HG03571 (cell line): Measurements from ENCODE around the gene HMGN4.
A peak's percentile ranks its signal among the peaks of the same experiment; 100 is the strongest.
"Not testable (repeated sequence)": the region's sequence is repeated elsewhere in the genome, so short reads cannot be mapped to it uniquely, and the experiment has no call there.

ENCODE experiments used
- ATAC-seq: cut with Tn5 transposase; IDR thresholded peaks from one replicate; pipeline ENCODE4 v1.9.1; 2021; ENCODE audit not compliant: unreplicated experiment

The HMGN4 gene

DNA sequence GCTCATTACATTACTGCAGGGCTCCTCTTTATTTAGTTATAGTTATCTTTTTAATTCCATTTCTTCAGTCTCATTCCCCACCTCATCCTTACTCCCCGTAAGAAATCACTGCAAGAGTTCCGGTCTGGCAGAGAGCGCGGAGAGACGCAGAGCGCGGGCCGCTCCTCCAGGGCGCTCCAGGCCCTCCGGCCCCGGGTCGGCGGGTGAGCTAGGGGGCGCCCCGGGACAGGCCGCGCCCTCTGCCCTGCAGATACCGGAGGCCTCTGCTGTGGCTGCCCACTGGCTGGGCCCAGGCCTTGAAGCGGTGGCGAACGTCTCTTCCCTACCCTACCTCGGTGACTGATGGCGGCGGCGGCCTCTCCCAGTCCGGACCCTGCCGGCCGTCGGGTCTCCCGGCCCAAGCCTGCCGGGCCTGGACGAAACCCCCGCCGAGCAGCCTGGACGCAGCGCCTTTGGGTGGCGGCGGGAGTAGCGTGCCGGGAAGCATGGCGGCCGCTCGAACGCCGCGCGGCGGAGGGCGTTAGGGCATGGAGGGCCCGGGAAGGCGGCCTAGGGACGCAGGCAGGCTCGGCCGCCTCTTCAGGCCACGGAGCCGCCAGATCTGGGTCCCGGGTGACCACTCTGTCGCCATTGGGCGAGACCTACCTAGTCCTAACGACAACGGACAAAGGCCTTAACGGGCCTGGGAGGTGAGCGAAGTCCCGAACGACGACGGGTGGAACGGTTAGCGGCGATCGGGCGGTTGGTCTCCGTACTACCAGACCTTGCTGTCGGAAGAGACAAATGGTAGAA, 16.4 kb upstream of the HMGN4 start:
- ATAC-seq, result peak; percentile 64

DNA sequence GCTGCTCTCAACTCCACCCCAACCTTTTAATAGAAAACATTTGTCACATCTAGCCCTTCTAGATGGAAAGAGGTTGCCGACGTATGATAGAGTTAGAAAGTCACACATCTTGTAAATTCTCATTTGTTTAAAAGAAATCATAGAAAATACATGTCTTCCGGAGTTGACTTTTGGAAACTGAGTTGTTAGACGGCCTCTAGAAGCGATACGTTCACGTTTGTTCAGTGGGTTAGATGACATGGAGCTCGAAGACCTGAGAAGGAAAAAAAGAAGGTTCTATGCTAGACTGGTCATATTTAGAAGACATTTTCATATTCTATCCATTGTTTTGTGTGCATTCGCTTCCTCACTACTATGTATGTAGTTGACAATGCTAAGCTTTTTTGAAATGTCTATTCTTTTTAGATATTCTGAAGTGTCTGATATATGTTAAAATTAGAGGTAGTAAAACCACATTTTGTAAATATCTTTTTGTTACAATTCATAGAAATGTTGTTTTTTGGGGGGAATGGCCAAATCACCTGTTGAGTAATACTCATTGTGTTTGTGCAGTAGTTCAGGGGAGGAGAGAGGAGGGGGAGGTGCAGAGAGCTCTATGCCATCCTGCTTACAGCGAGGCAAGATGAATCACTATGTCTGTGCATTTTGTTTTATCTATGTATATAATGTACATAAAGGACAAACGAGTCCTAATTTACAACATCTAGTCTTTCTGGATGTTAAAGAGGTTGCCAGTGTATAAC, 15.5 kb upstream of the HMGN4 start:
- not testable (repeated sequence) for ATAC-seq

DNA sequence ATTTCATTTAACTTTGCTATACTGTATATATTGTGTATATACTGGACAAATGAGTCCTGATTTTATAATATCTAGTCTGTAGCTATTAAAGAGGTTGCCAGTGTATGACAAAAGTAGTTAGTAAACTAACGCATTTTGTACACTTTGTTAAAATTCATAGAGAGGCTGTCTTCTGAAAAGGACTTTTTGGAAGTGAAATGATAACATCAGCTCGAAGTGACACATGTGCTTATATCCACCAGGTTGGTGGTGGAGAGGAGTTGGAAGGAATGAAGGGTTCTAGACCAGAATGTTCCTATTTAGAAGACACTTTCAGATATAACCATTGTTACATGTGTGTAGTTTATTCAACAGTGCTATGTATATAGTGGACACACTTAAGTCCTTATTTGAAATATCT, 13.9 kb upstream of the HMGN4 start:
- ATAC-seq, result not testable (repeated sequence)

DNA sequence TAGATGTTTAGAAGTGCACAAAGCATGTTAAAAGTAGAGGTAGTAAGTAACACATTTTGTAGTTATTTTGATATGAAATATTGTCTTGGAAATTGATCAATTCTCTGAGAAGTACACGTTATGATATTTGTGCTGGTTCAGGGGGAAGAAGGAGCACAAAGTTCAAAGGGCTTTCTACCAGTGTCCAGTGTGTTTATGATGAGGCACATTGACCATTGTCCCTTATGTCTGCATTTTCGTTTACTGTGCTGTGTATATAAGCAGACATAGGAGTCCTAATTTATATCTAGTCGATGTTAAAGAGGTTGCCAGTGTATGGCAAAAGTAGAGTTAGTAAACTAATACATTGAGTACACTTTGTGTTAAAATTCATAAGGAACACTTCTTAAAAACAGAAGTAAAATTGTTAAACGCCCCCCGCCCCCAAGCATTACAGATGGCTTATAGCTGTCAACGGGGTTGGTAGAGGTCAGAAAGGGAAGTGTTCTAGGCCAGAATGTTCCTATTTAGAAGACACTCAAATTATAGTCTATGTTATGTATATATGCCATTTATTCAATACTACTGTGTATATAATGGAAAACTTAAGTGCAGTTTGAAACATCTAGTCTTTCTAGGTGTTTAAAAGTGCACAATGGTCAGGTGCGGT, 13.3 kb upstream of the HMGN4 start:
- no peak for ATAC-seq

DNA sequence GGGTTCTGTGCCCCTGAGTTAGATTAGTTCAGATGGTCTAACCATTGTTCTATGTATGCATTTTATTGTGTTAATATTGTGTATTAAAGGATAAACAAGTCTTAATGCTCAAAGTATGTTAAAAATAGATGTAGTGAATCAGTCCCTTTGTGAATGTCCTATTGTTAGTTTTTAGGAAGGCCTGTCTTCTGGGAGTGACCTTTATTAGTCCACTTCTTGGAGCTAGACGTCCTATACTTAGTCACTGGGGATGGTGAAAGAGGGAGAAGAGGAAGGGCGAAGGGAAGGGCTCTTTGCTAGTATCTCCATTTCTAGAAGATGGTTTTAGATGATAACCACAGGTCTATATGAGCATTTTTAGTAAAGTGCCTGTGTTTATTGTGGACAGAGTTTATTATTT, 12.3 kb upstream of the HMGN4 start:
- no peak for ATAC-seq

DNA sequence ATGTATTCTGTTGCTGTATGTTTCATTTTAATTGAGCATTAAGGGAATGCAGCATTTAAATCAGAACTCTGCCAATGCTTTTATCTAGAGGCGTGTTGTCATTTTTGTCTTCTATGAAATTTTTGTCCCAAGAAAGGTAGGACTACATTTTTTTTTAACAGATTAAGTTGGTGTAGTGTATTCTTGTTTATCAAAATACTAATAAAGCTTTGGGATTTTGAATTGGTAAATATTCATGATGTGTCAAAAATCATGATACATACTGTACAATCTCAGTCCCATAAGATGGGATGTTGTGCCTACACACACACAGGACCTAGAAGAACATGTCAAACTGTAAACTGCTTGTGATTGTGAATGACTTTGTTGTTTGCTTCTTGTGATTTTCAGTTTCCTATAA, 11.2 kb upstream of the HMGN4 start:
- no peak for ATAC-seq

DNA sequence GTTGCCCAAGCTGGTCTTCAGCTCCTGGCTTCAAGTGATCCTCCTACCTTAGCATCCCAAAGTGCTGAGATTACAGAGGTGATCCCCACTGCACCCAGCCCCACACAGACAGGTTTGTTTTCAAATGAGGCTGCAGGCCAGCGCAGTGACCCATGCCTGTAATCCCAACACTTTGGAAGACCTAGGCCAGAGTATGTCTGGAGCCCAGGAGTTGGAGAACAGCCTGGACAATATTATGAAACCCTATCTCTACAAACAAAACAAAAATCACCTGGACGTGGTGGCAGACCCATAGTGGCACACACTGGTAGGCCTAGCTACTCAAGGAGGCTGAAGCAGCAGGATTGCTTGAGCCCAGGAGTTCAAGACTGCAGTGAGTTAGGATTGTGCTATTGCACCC, 8.0 kb upstream of the HMGN4 start:
- ATAC-seq, result no peak

DNA sequence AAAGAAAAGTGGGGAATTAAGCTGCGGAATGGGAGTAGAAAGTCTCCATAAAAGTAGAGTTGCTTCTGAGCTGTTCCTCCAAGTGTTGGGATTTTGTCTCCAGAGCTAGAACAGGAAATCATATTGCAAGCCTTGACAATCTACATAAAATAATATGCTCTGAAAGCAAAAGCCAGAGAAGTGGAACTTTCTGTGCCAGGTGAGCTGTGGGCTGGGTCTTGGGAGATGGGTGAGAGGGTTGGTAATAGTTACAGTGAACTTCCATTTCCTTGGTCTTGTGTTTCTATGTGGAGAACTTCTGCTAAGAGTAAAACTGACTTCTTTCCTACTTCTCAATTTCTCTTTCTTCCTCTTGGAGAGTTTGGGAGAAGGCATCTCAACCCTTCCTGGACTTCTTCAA, 6.3 kb upstream of the HMGN4 start:
- no peak for ATAC-seq

DNA sequence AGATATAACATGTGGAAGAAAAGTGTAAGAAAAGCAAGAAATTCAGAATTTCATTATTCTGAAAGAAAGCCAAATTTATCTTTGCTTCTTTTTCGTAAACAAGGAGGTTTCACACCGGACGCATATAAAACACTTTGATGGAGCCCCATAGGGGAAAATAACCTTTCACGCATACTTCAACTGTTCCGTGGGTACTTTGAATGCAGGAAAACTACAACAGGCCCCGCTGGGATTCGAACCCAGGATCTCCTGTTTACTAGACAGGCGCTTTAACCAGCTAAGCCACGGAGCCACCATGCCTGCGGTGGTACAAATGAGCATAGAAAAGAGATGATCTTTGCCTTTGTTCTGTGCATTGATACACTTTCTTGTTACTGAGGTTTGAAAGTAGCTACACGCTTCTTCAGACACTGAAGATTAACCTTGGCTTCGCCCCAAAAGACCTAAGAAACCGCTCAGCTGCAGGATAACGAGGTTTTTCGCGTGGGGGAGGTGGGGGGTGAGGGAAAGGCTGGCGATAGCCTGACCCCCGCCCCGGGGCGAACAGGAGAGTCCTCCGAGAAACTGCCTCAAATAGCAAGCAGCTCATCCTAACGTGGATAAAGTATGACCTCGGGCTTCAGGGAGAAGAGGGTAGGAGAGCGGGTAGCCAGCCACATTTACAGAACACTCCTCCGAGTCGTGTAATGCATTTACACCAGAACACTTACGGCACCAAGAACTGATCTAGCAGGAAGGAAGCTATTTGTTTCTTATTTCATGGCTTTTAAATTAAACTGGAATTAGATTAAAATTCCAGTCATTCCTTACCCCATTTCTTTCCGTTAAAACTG, 5.3 kb upstream of the HMGN4 start:
- peak; percentile 39 for ATAC-seq

DNA sequence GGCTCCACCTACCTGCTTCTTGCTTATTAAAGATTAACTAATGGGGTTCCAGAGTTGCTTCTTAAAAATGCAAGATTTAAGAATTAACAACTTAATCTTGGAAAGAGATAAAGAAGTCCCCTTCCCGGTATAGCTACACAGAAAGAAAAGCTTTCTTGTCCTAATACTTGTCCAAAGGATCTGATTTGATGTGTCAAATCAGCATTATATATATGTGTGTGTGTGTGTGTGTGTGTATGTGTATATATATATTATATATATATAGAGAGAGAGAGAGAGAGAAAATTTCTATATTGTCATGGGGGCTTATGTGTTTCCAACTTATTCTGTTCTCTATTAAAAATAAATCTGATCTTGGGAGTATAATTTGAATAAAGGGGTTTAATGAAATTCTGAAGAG, 4.6 kb upstream of the HMGN4 start:
- no peak for ATAC-seq

DNA sequence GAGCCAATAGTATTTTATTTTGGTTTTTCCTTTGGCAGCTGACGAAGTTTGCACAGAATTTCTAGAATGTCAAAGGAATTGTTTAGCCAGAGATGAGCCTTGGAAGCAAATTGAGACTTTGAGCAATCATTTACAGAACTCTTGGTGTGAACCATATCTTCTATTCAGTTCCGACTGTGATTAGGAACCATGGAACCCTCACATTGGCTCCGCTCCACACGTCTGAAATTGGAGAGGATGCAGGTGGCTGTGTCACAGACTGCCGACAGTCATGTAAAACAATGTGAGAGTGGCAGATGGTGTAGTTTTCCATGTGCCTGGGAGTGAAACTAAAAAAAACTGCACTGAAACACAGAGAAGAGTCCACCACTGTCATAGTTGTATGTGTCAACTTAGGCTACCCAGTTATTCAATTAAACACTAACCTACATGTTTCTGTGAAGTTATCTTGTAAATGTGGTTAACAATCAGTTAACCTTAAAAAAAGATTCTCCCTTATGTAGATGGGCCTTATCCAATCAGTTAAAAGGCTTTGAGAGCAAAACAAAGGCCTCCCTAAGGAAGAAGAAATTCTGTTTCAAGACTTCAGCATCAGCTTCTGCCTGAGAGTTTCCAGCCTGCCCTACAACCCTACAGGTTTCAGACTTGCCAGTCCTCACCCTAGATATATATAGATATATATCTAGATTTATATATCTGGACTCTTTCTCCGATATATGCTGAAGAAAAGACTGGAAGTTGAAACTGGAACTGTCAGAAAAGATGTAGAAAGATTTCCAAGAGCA, 3.3 kb upstream of the HMGN4 start:
- no peak for ATAC-seq

DNA sequence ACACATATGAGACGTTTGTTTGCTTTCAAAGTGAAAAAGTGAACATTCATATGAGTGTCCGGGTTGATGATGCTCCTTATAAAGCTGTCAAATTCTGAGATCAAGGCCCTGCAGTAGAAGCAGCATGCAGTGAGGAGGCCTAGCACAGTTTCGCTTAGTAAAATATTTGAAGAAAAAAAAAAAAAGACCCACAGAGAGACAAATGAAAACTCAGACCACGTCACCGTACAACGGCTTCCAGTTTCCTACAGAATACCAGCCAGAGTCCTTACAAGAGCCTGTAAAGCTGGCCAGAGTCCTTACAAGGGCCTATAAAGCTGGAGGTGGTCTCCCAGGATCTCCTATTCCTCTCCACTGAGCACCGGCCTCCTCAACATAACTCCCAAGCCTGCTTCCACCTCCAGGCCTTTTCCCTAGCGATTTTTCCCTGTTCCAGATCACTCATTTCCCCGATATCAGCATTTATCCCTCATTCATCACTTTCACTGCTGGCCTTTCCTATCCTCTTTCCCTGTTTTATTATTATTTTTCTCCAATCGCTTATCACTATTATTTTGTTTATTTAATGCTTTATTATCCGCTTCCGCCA, 1.5 kb upstream of the HMGN4 start:
- ATAC-seq, result no peak

DNA sequence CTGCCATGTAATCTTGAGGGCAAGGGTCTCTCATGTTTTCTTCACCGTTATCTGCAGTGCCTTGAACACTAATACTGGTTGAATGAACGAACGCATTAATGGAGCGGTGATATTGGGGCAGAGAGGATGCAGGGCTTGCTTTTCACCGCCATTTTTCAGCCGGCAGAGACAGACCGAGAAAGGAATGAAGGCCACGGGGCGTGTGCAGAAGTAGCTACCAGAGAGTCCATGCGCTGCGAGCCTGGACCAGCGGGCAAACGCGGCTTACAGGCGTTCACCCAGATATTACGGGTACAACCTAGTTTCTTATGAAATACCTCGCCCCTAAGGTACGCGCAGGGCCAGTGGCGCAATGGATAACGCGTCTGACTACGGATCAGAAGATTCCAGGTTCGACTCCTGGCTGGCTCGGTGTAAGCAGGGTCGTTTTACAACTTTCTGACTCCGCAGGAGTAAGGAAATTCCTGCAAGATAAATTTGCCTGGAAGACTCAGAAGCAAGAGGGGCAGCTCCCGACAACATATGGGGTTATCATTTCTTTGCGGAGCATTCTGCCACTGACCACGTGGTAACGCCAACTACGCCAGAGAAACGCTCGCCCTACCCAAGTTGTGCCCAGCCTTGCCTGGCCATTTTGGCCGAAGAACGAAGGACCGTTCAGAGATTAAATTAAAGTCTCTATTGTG, 863 bp upstream of the HMGN4 start:
- peak; percentile 38 for ATAC-seq

DNA sequence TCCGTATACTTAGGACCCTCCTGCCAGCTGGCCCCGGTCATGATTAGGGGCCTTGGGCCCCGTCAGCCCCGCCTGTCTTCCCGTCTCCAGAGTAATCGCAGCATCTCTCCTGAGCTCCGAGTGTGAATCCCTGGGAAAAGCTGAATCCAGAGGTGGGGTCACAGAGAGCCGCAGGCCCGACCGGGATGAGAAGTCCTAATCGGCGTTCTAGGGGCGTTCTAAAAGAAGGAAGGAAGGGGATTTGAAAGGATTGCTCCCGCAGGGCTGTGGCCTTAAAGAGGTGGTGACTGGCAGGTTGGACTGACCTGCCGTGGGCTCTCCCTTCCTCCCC, 371 bp downstream of the HMGN4 start:
- no peak for ATAC-seq

DNA sequence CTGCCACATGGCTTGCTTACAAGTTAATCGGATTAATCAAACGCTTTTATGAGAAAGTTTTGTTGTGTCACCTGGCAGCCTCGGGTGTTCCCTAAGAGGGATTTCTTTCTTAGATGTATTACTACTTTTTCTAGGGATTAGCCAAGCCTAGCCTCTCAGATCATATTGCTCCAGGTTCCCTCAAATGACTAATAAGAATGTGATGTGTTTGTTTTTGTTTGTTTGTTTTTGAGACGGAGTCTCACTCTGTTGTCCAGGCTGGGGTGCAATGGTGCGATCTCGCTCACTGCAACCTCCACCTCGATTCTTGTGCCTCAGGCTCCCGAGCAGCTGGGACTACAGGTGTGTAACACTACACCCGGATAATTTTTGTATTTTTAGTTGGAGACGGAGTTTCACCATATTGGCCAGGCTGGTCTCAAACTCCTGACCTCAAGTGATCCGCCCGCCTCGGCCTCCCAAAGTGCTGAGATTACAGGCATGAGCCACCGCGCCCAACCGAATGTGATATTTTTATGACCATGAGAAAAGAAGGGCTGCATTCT, 977 bp downstream of the HMGN4 start:
- no peak for ATAC-seq

DNA sequence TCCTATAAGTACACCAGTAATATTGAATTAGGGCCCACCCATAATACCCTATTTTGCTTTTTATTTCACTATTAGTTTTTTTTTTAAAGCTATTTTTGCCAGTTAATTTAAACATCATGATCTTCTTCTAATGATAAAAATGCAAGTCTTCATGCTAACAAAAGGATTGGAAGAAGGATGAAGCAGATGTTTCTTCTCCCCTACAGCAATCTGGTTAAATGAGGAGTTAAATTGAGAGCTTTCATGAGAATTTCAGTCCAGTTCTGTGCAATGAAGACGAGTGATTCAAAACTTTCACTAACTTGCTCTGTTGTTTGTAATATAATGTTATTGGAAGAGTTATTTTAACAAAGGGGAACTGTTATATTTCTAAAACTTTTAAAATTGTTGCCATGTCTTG, 3.4 kb downstream of the HMGN4 start:
- no peak for ATAC-seq

DNA sequence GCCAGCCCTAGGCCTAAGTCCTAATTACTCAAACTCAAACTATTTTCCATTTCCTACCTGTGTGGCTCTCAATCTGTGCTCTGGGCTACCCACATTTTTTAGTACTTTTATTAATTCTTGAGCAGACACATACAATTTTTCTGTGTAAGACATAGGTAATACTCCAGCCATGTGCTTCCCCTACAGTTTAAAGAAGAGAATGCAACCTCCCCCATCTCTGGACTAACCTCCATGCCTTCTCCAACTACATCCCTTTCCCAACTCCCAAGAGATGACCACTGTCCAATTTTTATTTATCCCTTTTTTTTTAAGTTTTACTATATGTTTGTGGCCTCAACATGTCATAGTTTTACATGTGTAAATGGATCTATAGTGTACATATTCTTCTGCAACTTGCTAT, 5.8 kb downstream of the HMGN4 start:
- no peak for ATAC-seq

DNA sequence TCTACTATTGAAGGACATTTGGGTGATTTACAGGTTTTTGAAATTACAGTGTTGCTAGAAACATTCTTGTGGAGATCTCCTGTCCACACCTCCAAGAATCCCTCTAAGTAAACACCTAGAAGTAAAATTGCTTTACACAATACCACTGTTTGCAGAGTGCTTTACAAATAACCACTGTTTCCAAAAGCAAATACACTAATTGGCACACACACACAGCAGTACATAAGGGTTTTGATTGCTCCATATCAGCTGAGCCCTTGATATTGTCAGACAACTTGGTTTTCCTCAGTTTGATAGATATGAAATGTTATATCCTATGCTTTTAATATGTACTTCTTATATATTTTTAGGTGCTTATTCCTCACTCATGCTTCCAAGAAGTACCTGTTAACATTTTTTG, 6.3 kb downstream of the HMGN4 start:
- ATAC-seq, result no peak

DNA sequence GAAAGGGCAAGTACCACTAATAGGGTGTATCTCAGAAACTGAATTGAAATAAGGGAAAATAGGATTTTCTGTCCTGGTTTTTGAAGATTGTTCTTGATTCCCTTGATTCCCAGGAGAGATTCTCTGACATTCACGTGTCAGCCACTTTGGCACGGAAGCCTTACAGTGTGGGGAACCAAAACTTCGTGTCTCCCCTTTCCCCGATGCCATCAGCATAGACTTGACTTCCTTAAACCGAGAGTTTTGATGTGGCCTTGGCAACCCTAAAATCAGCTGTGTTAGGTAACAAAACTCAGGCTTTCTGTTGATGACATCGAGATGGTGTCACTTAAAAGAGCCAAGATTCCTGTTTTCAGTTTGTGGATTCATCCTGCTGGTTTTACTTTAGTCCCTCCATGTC, 7.5 kb downstream of the HMGN4 start:
- no peak for ATAC-seq
